Inflammatory macrophage (primary cell): ENCODE data around the gene FAM72C.
"Not testable (repeated sequence)": the region's sequence is repeated elsewhere in the genome, so short reads cannot be mapped to it uniquely, and the experiment has no call there.

Experiments used
- DNase-seq, 2 donors: peaks; one replicate each; pipeline ENCODE4 v3.0.0-alpha.2; 2020 to 2022
- total RNA-seq, 18 experiments: gene quantifications; one replicate each; lab custom pipeline; 2026; ENCODE audit warnings: mixed read lengths in 6 of 18, inconsistent platforms in 2 of 18; lab: John Stamatoyannopoulos, UW

The FAM72C gene
- total RNA-seq: 0.06 to 1.5 (median 0.32) reads per million in 18 experiments

GRCh38 chr1:143971924-143972700, at the start of gene FAM72C:
Gene FAM72C, minus strand, starts transcription at chr1:143971986. Its CDS starts 845 bp downstream, at chr1:143971141.
- not testable (repeated sequence) for DNase-seq

- not testable (repeated sequence) for DNase-seq
These were observed 48.4 kb upstream of the FAM72C start for GRCh38 chr1:144020001-144020738.

GRCh38 chr1:144019101-144019500, 47.3 kb upstream of the FAM72C start:
- not testable (repeated sequence) for DNase-seq

- DNase-seq: not testable (repeated sequence)
These were observed 43.6 kb upstream of the FAM72C start for GRCh38 chr1:144015180-144015966.

GRCh38 chr1:144014528-144014927, 42.7 kb upstream of the FAM72C start:
- not testable (repeated sequence) for DNase-seq

- not testable (repeated sequence) for DNase-seq
These were observed 42.3 kb upstream of the FAM72C start for GRCh38 chr1:144014121-144014520.

DNA sequence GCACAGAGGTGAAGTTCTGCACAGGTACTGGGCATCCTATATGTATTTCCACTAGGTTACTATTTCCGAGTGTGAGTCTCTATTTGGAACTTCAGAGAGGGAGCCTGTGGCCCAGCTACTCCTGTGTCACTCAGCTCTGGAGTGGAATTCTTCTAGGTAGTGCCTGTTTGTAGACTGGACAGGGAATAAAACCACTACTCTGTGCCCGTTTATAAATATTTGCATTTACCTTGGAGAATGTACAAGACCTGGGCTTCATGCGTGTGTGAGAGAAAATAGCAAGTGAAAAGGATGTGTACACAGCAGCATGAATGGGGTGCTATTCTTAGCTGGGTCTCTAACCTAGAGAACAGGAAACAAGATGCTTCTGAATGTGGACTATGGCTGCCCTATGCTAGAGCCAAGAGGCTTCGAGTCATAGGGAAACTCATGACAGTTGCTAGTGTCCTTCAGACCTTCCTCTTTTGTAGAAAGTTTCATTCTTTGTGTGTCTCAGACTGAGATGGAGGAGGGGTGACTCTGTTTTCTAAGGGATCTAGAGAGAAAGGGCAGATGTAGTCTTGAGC, 40.5 kb upstream of the FAM72C start:
- DNase-seq: not testable (repeated sequence)

GRCh38 chr1:144009410-144009809, 37.6 kb upstream of the FAM72C start:
- not testable (repeated sequence) for DNase-seq

GRCh38 chr1:144004259-144004658, 32.5 kb upstream of the FAM72C start:
- DNase-seq: not testable (repeated sequence)

- DNase-seq: not testable (repeated sequence)
These were observed 31.7 kb upstream of the FAM72C start for GRCh38 chr1:144003306-144004029.

GRCh38 chr1:144002141-144002881, 30.5 kb upstream of the FAM72C start:
- peak in 1 of 2 donors; percentile 1 for DNase-seq

GRCh38 chr1:144001077-144001476, 29.3 kb upstream of the FAM72C start:
- DNase-seq: not testable (repeated sequence)

DNA sequence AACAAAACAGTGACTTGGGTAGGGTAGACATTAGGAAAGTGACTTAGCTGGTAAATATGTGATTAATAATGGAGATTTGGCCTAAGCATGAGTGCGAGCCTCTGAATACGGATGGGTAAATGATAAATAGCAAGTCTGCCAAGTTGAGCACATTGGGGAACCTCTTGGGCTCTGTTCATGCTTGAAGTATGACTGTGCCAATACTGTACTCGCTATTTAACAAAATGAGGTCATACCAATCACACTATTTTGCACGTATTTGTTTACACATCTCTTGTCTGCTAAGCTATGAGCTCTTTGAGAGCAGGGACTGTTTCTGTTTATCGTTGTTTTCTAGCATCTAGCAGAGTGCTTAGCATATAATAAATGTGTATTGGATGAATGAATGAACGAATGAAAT, 24.2 kb upstream of the FAM72C start:
- DNase-seq: not testable (repeated sequence)

GRCh38 chr1:143993301-143993907, 21.6 kb upstream of the FAM72C start:
- not testable (repeated sequence) for DNase-seq

GRCh38 chr1:143990699-143991098, 18.9 kb upstream of the FAM72C start:
- DNase-seq: not testable (repeated sequence)

- DNase-seq: not testable (repeated sequence)
These were observed 17.9 kb upstream of the FAM72C start for GRCh38 chr1:143989719-143990118.

GRCh38 chr1:143989427-143989712, 17.6 kb upstream of the FAM72C start:
- not testable (repeated sequence) for DNase-seq

- DNase-seq: not testable (repeated sequence)
These were observed 17.0 kb upstream of the FAM72C start for GRCh38 chr1:143988602-143989426.

- DNase-seq: not testable (repeated sequence)
These were observed 16.1 kb upstream of the FAM72C start for GRCh38 chr1:143987868-143988267.
